NOMO-1 (cell line): ENCODE measurements around the gene CHRNA9.
"Not testable (repeated sequence)": the region's sequence is repeated elsewhere in the genome, so short reads cannot be mapped to it uniquely, and the experiment has no call there.

Experiments
- DNase-seq, 2 experiments: peaks; one replicate each; lab custom pipeline; 2025; ENCODE audit not compliant: unreplicated experiment in 2 of 2; lab: John Stamatoyannopoulos, UW

The CHRNA9 gene

GRCh38 chr4:40334591-40335524 is at the start of gene CHRNA9:
TSS of gene CHRNA9 (plus strand) at chr4:40335333. CDS start at chr4:40335468, 135 bp downstream.
- no peak for DNase-seq

GRCh38 chr4:40285692-40286091 is 49.4 kb upstream of the CHRNA9 start:
- no peak for DNase-seq

- peak in 1 of 2 experiments; percentile 45 for DNase-seq
Measured at GRCh38 chr4:40288566-40288965, 46.6 kb upstream of the CHRNA9 start.

- DNase-seq: peak; percentile 49 to 57
Measured at GRCh38 chr4:40289366-40290188, 45.6 kb upstream of the CHRNA9 start.

GRCh38 chr4:40290611-40291186 is 44.4 kb upstream of the CHRNA9 start:
- DNase-seq: peak in 1 of 2 experiments; percentile 8

- no peak for DNase-seq
Measured at GRCh38 chr4:40292313-40292759, 42.8 kb upstream of the CHRNA9 start.

GRCh38 chr4:40294339-40294738 is 40.8 kb upstream of the CHRNA9 start:
- no peak for DNase-seq

- not testable (repeated sequence) for DNase-seq
Measured at GRCh38 chr4:40295030-40295429, 40.1 kb upstream of the CHRNA9 start.

- no peak for DNase-seq
Measured at GRCh38 chr4:40295572-40295971, 39.6 kb upstream of the CHRNA9 start.

- no peak for DNase-seq
Measured at GRCh38 chr4:40299126-40299525, 36.0 kb upstream of the CHRNA9 start.

GRCh38 chr4:40299811-40300292 is 35.3 kb upstream of the CHRNA9 start:
- no peak for DNase-seq

- DNase-seq: no peak
Measured at GRCh38 chr4:40300371-40301162, 34.6 kb upstream of the CHRNA9 start.

GRCh38 chr4:40301603-40302002 is 33.5 kb upstream of the CHRNA9 start:
- DNase-seq: no peak

- DNase-seq: no peak
Measured at GRCh38 chr4:40303751-40304150, 31.4 kb upstream of the CHRNA9 start.

GRCh38 chr4:40305328-40306170 is 29.6 kb upstream of the CHRNA9 start:
- DNase-seq: no peak

GRCh38 chr4:40306226-40306625 is 28.9 kb upstream of the CHRNA9 start:
- no peak for DNase-seq

- DNase-seq: no peak
Measured at GRCh38 chr4:40306976-40307375, 28.2 kb upstream of the CHRNA9 start.

GRCh38 chr4:40307627-40308497 is 27.3 kb upstream of the CHRNA9 start:
- no peak for DNase-seq
